ENCODE data around the gene MXI1.
A peak's percentile ranks its signal among the peaks of the same experiment; 100 is the strongest.
"Not testable (repeated sequence)": the region's sequence is repeated elsewhere in the genome, so short reads cannot be mapped to it uniquely, and the experiment has no call there.

MXI1 gene

GRCh38 chr10:110184398-110184797, 23.0 kb upstream of the MXI1 start:
- DNase-seq: no peak

GRCh38 chr10:110185646-110186182, 21.7 kb upstream of the MXI1 start:
- DNase-seq: not testable (repeated sequence)

- DNase-seq: no peak
Observed at GRCh38 chr10:110190170-110190569, 17.2 kb upstream of the MXI1 start.

GRCh38 chr10:110192552-110192951, 14.9 kb upstream of the MXI1 start:
- no peak for DNase-seq

- DNase-seq: no peak
Observed at GRCh38 chr10:110200503-110200902, 6.9 kb upstream of the MXI1 start.

GRCh38 chr10:110201046-110201445, 6.4 kb upstream of the MXI1 start:
- not testable (repeated sequence) for DNase-seq

- no peak for DNase-seq
Observed at GRCh38 chr10:110203500-110204455, 3.6 kb upstream of the MXI1 start.

GRCh38 chr10:110205051-110205675, 2.2 kb upstream of the MXI1 start:
- no peak for DNase-seq

GRCh38 chr10:110207805-110208613, 604 bp downstream of the MXI1 start:
- DNase-seq: no peak

GRCh38 chr10:110208614-110209453, 1.4 kb downstream of the MXI1 start:
- no peak for DNase-seq

GRCh38 chr10:110209454-110209925, 2.1 kb downstream of the MXI1 start:
- peak; percentile 55 for DNase-seq

GRCh38 chr10:110209926-110210673, 2.7 kb downstream of the MXI1 start:
- DNase-seq: peak; percentile 55

GRCh38 chr10:110210674-110211464, 3.5 kb downstream of the MXI1 start:
- peak; percentile 96 for DNase-seq

GRCh38 chr10:110211465-110211843, 4.0 kb downstream of the MXI1 start:
- DNase-seq: no peak

- DNase-seq: no peak
Observed at GRCh38 chr10:110212119-110213006, 5.0 kb downstream of the MXI1 start.

- DNase-seq: no peak
Observed at GRCh38 chr10:110214371-110214826, 7.0 kb downstream of the MXI1 start.

GRCh38 chr10:110215286-110216170, 8.1 kb downstream of the MXI1 start:
- no peak for DNase-seq

GRCh38 chr10:110216240-110216639, 8.8 kb downstream of the MXI1 start:
- no peak for DNase-seq

All from NCI-H1436 (cell line).